Thyroid gland (tissue), 4 donors: Measurements from ENCODE around the gene SHQ1.

Experiments used
- POLR2A ChIP-seq, 2 donors: fragments of 450-650 bp; IDR thresholded peaks; one replicate each; pipeline ENCODE4 v1.6.1; 2017; ENCODE audit warnings: antibody characterized with exemption in 2 of 2, mild to moderate bottlenecking in 2 of 2, moderate library complexity in 1 of 2
- TF ChIP-seq, protein P1 (sequence below), 6 experiments: fragments of 200-600 bp in 3 of 6; fragments of 450-650 bp in 3 of 6; sonication (generic) in 3 of 6; IDR thresholded peaks; one replicate each; pipeline ENCODE4 v1.5.1; 2016 to 2019; ENCODE audit warnings: antibody characterized with exemption in 6 of 6, mild to moderate bottlenecking in 2 of 6, inconsistent platforms in 1 of 6, moderate library complexity in 1 of 6

DNA sequence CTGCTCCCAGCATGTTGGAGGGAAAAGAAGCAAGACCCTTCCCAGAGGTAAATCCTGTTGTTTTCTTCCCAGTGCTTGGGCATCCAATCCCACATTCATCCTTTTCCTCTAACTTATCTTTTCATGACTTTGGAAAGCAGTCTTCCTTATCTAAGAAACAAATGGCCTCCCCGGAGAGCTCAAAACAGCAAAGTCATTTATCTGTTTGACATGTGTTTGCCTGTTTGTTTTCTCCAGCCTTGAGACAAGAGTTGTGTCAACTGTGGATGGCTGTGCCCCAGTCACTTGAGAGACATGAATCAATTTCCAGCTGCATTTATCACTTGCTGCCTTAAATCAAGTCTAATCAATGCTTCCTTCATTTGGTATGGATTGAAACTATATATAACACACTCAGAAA lies 103.9 kb downstream of the SHQ1 start:
- TF ChIP-seq, protein P1, sequence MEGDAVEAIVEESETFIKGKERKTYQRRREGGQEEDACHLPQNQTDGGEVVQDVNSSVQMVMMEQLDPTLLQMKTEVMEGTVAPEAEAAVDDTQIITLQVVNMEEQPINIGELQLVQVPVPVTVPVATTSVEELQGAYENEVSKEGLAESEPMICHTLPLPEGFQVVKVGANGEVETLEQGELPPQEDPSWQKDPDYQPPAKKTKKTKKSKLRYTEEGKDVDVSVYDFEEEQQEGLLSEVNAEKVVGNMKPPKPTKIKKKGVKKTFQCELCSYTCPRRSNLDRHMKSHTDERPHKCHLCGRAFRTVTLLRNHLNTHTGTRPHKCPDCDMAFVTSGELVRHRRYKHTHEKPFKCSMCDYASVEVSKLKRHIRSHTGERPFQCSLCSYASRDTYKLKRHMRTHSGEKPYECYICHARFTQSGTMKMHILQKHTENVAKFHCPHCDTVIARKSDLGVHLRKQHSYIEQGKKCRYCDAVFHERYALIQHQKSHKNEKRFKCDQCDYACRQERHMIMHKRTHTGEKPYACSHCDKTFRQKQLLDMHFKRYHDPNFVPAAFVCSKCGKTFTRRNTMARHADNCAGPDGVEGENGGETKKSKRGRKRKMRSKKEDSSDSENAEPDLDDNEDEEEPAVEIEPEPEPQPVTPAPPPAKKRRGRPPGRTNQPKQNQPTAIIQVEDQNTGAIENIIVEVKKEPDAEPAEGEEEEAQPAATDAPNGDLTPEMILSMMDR (IDR thresholded peaks at IDR 0.05), result no peak
- TF ChIP-seq POLR2A (IDR thresholded peaks at IDR 0.05), result no peak
